ENCODE measurements around the gene PIP5K1C.

The PIP5K1C gene

DNA sequence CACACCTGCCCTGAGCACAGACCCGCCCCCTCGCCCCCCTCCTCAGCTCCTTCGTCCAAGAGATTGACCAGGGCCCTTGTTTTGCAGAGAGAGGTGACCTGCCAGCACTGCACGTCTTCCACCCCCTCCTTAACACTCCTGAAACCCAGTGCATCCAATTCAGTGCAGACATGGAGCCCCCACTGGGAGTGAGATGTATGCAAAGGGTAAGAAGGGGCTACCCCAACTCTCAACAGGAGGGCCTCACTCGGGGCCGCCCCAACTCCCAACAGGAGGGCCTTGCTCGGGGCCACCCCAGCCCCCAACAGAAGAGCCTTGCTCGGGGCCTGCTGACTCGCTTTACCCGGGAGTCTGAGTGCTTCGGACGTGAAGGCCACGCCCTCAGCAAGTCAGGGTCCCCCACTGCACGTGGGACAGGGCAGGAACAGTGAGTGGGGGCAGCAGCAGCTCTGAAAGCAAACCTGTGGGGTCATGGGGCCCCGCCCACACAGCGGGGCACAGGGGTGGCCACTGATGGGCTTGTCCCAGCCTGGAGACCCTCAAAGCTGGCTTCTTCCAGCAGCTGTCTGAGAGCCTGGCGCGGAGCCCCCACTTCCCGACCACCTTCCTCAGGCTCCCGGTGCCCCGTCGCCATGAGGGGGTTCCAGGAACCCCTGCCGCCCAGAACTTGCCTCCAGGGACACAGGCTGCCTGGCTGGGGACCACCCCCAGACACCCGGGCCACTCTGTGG, 79.3 kb downstream of the PIP5K1C start:
- DNase-seq, result no peak

DNA sequence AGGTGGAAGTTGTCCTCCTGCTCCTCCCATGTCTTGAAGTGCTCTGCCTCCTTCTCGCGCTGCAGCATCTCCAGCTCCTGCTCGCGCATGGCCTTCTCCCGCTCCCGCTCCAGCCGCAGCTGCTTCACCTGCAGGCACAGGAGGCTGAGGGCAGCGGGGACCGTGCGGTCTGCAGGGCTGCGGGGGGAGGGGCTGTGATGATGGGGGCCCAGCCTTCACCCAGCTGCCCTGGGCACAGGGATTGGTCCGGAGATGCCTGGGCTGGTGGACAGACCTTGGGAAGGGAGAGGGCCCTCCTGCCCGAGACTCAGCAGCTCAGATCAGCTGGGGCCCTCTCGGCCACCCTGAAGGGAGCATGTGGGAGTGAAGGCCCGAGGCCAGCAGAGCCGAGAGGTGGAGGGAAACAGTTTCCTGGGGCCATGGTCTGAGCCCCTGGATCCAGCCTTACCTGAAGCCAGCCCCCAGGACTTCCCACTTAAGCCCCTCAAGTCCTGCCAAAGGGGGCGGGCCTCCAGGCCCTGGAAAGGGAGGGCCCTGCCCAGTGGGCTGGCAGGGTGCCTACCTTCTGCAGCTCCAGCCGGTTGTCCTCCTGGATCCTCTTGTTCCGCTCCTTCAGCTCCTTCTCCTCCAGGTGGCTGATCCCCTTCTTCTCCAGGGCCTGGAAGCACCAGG, 80.0 kb downstream of the PIP5K1C start:
- no peak for DNase-seq

DNA sequence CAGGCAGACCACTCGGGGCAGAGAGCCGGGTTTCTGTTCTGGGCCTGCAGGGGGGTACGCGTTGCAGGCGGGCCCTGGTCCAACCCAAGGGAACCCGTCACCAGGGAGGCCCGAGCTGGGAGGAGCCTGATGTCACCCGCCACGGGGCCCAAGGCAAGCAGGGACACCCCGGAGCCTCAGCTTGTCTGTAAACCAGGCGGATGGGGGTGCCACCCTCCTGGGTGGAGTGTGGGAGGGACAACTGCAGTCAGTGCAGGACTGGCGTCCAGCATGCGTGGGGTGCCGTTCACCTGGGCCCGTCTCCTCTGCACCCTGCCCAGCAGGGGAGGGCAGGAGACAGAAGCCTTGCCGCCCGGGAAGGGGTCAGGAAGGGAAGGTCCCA, 80.6 kb downstream of the PIP5K1C start:
- no peak for DNase-seq

DNA sequence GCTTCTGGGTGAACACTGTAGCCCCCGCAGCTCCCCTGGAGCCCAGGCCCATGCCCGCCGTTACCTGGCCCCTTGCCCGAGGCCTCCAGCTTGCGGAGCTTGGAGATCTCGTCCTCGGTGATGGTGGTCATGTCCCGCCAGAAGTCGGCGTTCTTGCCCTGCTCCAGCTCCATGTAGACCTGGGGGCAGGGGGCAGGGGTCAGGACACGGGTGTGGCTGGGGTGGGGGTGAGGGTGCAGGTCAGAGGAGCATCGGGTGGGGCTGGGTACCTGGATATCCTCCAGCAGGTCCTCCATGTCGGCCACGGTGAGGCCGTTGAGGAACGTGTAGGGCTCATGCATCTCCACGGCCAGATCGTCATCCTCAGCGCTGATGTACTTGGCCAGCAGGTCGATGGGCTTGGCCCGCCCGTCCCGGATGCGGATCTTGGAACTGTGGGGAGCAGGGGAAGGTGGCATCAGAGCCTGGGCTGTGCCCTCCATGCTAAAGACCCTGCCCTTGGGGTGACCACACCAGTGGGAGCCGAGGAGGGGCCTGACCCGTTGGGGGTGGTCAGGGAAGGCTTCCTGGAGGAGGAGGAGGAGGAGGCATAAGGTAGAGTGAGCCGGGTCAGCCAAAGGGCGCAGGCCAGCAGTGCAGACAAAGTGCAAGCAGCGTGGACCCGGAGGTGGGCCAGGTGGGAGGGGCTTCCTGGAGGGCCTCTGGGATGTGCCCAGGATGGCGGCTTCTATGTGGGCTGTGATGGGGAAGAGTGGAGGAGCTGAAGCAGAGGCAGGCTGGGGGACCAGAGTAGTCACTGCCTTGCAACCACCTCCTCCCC, 81.2 kb downstream of the PIP5K1C start:
- no peak for DNase-seq

DNA sequence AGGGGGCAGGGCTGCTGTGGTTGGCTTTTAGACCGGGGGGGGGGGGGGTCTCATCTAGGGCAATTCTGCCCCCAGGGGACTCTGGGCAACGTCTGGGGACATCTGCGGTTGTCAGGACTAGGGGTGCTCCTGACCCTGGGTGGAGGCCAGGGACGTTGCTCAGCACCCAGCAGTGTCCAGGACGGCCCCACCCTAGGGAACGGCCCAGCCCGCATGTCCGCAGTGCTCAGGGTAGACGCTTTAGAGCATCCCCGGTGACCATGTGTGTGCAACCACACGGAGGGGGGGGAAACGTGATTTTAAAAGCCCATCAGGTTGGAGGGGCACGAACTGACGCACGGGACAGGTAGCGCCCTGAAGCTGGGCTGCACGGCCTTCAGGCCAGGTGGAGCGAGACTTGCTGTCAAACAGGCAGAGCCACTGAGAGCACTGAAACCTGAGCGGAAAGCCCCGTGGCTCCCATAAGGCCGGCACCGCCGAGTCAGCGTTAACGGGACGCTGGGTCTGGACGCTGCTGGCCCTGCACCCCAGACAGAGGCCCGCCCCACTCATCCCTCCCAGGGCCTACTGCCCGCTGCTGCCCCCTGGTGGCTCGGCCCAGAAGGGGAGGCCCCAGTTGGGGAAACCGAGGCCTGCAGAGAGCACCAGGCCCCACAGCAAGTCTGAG, 82.0 kb downstream of the PIP5K1C start:
- peak; percentile 28 for DNase-seq

DNA sequence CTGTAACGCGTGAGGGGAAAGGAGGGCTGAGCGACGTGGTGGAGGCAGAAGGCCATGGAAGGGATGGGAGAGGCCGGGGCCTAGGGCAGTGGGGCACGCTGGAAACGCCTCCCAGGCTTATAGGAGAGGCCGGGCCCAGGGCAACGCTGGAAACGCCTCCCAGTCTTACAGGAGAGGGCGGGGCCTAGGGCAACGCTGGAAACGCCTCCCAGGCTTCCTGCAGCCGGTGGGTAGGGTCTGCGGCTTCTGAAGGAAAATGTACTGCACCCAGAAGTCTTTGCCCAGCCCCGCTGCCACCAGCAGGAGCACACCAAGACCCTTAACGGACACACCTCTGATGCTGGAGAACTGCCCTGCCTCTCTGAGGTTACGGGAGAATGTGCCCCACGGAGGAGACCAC, 82.8 kb downstream of the PIP5K1C start:
- no peak for DNase-seq

DNA sequence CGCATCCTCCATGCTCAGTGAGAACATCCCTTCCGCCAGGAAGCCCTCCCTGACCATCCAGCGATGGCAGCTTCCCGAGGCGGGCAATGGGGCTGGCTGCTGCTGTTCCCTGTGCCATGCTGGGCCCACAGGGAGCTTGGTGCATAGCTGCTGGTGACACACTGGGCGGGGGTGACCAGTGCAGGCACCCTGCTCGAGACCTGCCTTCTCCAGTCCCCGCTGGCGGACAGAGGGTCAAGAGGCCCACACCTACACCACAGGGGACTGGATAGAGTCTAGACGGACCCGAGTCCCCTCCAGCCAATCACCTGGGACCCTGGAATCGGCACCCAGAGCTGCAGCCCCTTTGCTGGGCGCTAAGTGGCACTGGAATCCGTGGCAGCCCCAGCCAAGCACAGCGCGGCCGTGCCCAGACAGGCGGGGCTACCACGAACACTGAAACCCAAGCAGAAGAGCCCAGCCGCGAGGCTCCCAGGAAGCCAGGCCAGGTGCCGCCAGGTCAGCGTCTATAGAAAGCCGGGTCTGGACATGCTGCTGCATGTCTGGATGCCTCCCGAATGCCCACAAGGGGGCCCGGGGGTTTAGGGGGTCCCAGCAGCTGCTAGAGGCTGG, 84.6 kb downstream of the PIP5K1C start:
- DNase-seq, result no peak

DNA sequence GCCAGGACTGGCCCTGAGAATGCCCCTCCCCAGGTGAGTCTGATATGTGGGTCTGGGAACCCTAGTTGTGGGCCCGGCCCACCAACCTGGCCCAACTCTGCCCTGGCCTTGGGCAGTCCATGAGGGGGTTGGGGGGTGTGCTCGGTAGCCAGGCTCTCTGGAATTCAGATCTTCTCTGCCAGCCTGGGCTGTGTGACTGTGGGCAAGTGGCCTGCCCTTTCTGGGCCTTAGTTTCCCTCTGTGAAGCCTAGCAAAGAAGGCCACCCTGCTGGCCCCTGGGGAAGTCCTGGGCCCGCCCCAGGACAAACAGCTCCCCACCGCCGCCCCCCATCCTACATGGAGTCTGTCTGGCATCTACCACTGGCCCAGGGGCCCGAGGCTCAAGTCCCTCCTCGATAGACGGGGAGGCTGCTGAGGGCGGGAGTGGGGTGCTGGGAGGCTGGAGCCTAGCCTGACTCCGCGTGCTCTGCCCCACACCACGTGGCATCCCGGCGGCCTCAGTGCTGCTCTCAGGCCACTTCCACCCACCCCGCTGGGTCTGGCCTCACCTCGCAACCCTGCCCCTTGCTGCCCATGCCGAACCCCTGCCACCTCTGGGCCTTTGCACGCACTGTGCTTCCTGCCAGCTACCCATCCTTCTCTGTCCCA, 85.3 kb downstream of the PIP5K1C start:
- no peak for DNase-seq

DNA sequence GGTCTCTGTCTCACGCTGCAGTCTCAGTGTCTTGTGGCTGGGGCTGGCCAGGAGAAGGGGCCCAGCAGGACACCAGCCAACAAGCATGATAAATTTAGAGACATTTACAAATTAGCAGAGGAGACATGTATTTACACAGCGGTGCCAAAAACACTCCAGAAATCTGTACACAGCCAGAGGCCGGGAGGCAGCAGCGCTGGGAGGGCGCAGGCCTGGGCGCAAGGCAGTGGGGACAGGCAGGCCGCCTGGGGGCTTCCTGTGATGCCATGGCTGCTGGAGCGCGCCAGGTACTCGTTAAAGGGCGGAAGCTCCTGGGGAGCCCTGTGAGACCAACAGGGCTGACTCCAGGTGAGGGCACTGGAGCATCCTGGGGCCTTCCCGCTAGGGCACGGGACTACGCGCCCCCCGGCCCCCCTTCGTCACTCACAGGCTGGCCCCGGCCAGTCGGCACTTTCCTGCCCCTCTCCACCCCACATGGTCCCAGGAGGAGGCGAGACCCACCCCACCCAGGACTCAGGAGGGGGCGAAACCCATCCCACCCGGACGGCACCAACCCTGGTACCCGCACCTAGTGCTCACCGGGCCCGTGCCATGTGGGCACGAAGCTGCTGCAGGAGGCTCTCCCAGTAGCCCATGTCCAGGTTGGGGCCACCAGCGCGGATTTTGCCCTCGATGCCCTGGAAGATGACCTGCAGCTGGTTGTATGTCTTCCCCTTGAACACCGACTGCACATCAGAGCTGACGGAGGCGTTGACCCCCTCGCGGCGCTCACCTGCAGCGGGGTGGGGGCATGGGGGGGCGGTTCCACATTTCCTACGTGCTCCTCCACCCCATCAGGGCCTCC, 86.2 kb downstream of the PIP5K1C start:
- DNase-seq, result no peak

DNA sequence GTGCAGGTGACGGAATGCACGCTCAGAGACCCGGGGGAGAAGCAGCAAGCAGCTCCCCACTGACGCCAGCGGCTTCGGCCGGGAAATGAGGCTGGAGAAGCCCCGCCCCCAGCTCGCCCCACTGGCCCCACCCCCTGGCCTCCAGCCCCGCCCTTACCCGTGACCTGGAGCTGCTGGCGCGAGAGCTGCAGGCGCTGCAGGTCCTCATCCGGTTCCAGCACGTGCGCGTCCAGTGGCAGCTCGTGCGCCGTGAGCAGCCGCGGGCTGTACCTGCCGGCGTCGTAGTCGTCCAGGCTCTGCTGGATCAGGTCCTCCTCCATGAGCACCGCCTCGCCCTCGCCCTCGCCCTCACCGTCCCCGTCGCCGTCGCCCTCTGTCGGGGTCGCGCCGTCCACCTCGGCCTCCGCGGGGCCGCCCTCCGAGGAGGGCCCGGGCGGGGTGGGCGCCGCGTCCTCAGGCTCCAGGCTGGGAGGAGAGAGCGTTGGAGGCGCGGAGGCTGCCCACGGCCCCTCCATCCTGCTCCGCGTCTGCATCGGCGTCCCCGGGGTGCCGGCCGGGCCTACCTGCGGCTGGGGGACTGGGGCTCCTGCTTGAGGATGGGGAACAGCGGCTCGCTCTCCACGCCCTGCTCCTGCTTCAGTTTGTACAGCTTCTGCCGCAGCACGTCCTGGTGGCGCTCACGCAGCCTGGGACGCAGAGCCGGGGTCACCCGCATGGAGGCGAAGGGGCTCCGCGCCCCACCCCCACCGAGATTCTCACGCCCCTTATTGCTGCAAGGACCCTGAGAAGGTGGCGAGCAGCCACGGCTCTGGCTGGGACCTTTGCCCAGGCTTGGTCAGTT, 87.1 kb downstream of the PIP5K1C start:
- no peak for DNase-seq

DNA sequence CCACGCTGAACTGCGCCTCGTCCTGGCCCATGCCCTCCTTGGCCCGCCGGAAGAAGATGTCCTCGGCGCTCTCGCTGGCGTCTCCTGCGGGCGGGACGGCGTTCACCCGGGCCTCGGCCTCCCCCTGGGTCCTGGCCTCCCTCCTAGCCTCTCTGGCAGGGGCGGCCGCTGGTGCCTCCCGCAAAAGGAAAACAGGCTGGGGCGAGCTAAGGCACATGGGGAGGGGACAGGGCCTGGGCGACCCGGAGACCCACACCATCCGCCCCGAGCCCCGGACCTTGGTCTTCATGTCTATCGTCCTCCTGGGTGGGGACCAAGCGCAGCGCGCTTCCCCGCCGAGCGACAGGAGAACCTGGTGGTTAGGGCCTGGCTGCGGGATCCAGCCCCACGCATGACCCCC, 87.9 kb downstream of the PIP5K1C start:
- DNase-seq, result no peak

DNA sequence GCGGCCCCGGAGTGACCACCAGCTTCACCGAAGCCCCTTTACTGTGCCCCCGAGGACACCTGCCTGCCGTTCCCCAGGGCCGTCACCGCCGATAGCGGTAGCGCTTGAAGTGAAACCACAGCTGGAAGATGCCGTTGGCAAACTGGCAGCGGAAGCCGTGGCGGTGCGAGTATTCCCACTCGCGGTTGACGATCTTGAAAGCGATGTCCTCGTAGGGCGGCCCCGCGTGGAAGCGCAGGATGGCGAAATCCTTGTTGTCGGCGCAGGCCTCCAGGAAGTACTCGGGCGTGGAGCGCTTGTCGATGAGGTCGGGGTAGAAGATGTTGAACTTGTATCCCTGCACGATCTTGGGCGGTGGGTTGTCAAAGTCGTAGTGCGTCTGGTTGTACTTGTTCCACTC, 88.4 kb downstream of the PIP5K1C start:
- DNase-seq, result no peak

DNA sequence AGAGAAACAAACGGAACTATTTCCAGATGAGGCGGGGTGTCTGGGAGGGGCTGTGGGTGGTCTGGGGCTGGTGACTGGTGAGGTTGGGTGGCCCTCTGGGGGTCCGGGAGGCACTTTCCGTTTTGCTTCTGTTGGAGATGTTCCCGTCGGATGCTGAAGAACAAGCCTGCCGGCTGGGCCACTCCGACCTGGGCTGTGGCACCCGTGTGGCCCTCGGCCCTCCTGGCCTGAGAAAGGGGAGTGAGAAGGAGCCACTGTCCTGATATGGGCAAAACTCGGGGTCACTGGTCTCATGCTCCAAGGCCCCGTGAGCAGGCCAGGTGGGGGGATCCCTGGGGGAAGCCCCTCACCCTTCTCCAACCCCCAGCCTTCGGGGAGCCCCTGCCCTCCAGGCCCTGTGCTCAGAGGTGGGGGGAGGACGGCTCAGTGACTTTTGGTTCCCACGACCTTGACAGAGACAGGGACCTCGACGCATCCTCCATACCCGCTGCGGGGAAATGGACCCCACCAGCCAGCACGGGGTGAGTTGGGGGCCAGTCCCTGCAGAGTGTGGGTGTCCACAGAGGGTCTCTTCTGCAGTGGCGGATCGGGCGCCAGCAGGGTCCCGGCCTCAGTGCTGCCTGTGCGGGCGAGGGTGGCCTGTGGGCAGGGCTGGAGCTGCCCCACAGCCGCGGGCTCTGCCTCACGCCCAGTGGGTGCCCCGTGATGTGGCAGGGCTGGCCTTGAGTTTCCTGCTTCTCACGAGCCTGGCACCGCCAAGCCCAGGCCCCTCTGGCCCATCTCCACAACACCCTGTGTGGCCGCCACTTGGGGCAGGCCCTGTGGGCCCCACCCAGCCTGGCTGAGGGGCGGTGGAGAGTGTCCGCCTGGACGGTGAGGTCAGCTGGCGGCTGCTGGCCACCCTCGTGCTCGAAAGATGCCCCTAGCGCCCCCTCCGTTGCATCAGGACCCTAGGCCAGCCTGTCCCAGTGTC, 89.2 kb downstream of the PIP5K1C start:
- DNase-seq, result no peak

DNA sequence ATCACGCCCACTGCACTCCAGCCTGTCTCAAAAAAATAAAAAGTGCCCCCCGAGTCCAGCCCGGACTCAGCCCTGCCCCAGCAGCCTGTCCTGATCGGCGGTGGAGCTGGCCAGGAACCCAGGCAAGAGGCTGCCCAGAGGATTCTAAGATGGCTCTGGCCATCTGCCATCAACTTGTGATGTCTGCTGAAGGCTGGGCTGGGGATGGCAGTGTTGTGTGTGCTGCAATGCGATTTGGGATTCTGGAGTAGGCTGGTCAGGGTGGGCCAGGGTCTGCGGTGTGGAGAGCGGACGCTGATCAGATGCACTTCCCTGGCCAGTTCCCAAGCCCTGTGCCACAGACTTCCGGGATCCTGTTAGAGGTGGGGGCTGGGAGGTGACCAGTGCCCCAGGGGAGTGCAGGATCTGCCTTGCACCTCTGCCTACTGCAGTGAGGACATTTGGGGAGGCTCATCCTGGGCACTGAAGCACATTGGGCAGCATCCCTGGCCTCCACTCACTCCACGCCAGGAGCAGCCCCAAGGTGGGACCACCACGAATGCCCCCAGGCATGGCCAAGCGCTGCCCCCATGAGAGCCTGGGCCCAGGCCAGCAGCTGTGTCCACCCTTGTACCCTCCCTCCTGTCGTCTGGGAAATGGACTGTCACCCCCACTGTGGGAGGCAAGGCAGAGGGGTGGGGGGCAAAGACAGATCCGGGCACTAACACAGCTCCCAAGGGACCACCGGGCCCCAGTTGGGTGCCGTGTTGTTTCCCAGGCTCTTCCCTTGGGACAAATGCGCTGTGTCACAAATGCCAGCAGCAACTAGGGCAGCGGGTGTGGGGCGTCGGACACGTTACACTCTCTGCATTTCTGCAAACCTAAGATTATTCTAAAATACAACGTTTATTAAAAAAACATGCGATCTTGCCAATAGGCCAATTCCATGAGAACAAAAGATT, 90.2 kb downstream of the PIP5K1C start:
- DNase-seq, result no peak

DNA sequence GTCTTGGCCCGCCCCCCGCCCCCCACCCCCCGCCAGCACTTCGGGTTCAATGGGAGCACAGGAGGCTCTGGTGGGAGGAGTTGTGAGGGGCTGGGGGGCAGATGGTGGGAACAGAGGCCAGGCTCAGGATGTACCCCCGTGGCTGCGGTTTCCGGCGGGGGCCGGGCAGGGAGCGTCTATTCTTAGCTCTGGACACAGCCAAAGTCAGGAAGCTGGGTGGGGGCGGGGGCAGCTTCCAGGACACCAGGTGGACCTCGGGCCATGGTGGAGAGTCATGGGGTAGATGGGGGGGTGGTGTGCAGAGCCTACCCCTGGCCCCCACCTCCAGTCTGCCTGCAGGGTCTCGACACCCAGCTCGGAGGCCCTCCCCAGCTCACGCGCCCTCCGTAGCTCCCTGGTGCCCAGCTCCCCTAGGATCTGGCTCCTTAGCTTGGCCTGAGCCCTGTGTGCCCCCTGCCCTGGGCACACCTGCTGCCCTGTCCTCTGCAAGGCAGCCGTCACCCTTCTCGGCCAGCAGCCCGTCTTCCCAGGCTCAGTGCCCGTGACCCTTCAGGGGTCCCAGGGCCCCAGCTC, 91.4 kb downstream of the PIP5K1C start:
- no peak for DNase-seq

DNA sequence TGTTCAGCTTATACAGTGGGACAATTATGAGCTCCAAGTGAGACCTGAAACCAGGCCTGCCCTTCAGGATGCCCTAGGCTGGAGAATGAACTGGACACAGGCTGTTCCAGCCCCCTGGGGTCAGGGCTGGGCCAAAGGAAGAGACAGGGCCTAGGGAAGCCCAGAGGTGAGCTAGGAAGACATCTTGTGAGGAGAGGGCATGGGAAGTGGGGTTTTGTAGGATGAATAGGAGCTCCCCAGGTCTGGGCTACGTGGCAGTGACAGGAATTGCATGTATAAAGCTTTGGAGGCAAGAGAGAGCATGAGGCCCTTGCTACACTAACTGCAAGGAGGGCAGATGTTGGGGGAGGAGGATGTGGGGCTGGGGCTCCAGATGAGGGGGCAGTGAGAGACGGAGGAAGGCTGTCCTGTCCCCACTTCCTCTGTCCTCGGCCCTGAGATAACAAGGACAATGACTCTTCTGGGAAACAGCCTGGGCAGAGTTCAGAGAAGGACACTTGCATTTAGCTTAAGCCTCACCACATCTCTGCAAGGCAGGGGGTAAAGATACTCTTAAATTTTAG, 92.1 kb downstream of the PIP5K1C start:
- no peak for DNase-seq

Measured in CD4-positive, alpha-beta T cell treated with Interleukin-15 for 1 hour (primary cell).